Esophagus squamous epithelium (tissue), 5 donors: Measurements from ENCODE around the gene FOXB1. TPM values are rescaled to one million over a fixed set of nuclear protein-coding genes. Genes with fewer than 3 reads are reported as not detected.

Source experiments
- DNase-seq: peaks from one replicate; lab custom pipeline; 2025; lab: John Stamatoyannopoulos, UW
- H3K27ac ChIP-seq, 4 donors: fragments of 200-600 bp; sonication (generic); one replicate each; pipeline ENCODE4 v1.5.1; 2016 to 2019; ENCODE audit warnings: mild to moderate bottlenecking in 1 of 4
- H3K27me3 ChIP-seq, 4 donors: fragments of 200-600 bp; sonication (generic); 1 replicate in 3 of 4; 2 replicates in 1 of 4; pipeline versions ENCODE4 v1.5.1 to v1.6.0; 2017 to 2021; ENCODE audit warnings: antibody characterized with exemption in 1 of 4
- H3K36me3 ChIP-seq, 3 donors: fragments of 200-600 bp; sonication (generic); one replicate each; pipeline ENCODE4 v1.5.1; 2016 to 2019
- H3K4me1 ChIP-seq, 3 donors: fragments of 200-600 bp; sonication (generic); one replicate each; pipeline ENCODE4 v1.5.1; 2017 to 2019
- H3K4me3 ChIP-seq, 4 donors: fragments of 200-600 bp; sonication (generic); 1 replicate in 3 of 4; 2 replicates in 1 of 4; pipeline ENCODE4 v1.5.1; 2016 to 2019; ENCODE audit warnings: mild to moderate bottlenecking in 2 of 4, moderate library complexity in 1 of 4
- H3K9me3 ChIP-seq, 3 donors: fragments of 200-600 bp; sonication (generic); one replicate each; pipeline ENCODE4 v1.5.1; 2016 to 2019
- CTCF ChIP-seq, 6 experiments: fragments of 450-650 bp in 4 of 6; fragments of 200-600 bp in 2 of 6; sonication (generic) in 2 of 6; IDR thresholded peaks; one replicate each; pipeline ENCODE4 v1.5.1; 2016 to 2019; ENCODE audit warnings: antibody characterized with exemption in 6 of 6, mild to moderate bottlenecking in 4 of 6, moderate library complexity in 4 of 6
- POLR2A ChIP-seq, 4 donors: fragments of 450-650 bp; IDR thresholded peaks; one replicate each; pipeline ENCODE4 v1.6.1; 2017; ENCODE audit warnings: antibody characterized with exemption in 4 of 4, mild to moderate bottlenecking in 4 of 4, moderate library complexity in 3 of 4
- WGBS, 2 donors: methylation state at CpG; one replicate each; pipeline ENCODE4 v1.1.5; 2018; 5-methylcytosine and 5-hydroxymethylcytosine counted together
- intact Hi-C: fragments of 100-400 bp; cut with DNase I; formaldehyde crosslinking; loops from one replicate; pipeline ENCODE4 v1.15.0; 2022
- total RNA-seq, 4 donors: library from RNA; depleted of rRNA; stranded (reverse); fragments of >200 nt; gene quantifications; one replicate each; pipeline ENCODE4 v1.1.0, GENCODE V29; 2016
- donor health status: DM: yes; HTN: yes; CAD: no.

FOXB1 gene
- total RNA-seq, 4 donors from 2014 or later: not detected

DNA sequence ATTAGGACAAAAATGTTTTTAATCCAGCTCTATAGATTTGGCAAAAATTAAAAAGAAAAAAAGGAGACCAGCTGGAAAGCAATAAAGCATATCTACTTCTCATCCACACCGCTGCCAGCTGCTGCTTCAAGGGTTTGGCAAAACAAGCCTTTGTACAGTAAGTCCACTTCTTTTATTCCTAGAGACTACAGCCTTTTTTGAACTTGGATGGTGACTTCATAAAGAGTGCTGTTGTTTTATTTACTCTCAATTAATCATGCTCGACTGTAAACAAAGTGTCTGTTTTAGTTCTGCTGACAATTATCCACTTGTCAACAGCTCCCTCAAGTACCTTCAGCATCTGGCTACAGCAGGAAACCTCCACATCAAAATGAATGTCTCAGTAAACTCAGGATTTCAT lies 12.3 kb upstream of the FOXB1 start:
- Histone ChIP-seq H3K36me3 (no peaks in the 10 kb centered on the region), H3K4me1 (peaks cover 1 to 15% (median 3%) of the 10 kb centered on the region in 3 donors), H3K4me3 (no peak overlapping the region), H3K9me3 (no peaks in the 10 kb centered on the region), H3K27me3 (peaks cover 6 to 98% (median 39%) of the 10 kb centered on the region in 4 donors), H3K27ac (no peak overlapping the region)
- DNase-seq: no peak
- no peak for TF ChIP-seq POLR2A (IDR thresholded peaks at IDR 0.05)
- TF ChIP-seq CTCF (IDR thresholded peaks at IDR 0.05): no peak
- 41 to 52% methylated on average over 2 of the region's 2 CpGs for WGBS, 2 donors
- intact Hi-C loops: no loop called here

DNA sequence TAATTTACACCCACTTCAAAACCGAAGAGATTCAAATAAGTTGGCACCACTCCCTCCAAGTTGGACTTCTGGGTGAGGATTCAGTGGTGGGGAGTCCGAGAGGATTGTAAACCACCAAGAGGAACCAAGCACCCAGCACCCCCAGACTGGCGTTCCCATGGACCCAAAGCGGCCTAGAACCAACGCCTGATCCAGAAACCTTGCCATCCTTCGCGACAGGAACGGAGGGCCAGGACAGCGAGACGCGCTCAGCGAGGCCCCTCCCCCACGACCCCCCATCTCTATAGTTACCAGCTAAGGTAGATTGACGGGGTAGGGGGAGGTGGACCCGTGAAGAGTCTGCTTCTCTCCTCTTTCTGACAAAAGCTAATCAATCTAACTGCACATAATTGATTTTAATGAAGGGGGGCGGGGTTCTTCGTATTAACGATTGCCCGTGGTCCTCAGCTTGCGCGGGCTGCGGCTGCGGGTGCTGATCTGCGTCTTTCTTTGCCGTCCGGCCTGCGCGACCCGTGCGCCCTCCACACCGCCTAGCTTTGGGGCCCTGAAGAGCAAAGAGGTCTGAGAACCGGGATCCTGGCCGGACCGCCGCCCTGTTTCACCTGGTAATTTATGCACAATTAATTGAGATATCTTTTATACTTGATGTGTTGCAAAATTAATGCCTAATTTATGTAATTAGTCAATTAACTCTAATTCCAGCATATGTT lies 10.9 kb upstream of the FOXB1 start:
- Histone ChIP-seq H3K27me3 (peaks cover 14 to 98% (median 49%) of the 10 kb centered on the region in 4 donors), H3K27ac (no peak overlapping the region), H3K4me1 (peaks cover 5 to 22% (median 8%) of the 10 kb centered on the region in 3 donors), H3K4me3 (no peak overlapping the region), H3K9me3 (no peaks in the 10 kb centered on the region), H3K36me3 (no peaks in the 10 kb centered on the region)
- no peak for DNase-seq
- WGBS, 2 donors: 43 to 48% methylated on average over 27 to 35 of the region's 35 CpGs
- intact Hi-C loops: no loop called here
- TF ChIP-seq CTCF (IDR thresholded peaks at IDR 0.05) (no peak), POLR2A (IDR thresholded peaks at IDR 0.05) (no peak)

DNA sequence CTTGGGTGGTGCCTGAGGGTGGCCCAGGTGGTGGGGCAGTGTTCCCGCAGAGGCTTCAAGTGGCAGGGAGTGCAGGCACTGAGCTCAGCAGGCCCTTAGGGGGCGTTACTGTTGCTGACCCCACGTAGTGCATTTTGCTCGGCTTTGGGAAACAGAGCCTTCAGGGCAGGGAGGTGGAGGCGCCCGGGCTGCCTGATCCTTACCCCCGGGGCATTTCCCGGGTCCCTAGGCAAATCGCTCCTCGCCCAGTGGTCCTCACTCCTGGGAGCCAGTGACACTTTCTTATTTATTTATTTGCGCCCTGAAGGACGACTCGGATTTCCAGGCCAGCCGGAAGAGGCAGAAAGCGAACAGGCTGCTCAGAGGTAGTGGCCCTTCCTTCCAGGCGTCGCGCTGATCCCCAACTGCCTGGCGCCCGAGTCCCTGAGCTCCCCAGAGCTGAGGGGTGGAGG lies 10.1 kb upstream of the FOXB1 start:
- 4 to 17% methylated on average over 6 to 13 of the region's 20 CpGs for WGBS, 2 donors

DNA sequence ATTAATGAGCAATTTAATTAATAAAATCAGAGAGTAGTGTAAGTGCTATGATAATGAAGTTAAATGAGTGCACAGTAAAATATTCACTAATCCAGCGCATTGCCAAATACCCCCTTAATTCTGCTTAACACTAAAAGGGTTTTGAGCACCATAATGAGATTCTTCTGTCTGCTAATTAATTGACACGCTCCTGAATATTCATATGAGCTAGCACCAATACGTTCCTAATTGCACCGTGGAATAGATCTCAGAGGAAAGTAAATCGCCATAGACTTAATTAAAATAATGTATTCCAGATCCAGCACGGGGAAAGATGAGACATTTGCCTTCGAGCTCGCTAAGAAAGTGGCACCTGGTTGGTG lies 9.6 kb upstream of the FOXB1 start:
- H3K4me1 ChIP-seq: peaks cover 5 to 22% (median 8%) of the 10 kb centered on the region in 3 donors
- H3K9me3 ChIP-seq: no peaks in the 10 kb centered on the region
- 7 to 16% methylated on average over 7 to 8 of the region's 8 CpGs for WGBS, 2 donors
- no peak overlapping the region for H3K27ac ChIP-seq
- H3K27me3 ChIP-seq: peaks cover 15 to 99% (median 58%) of the 10 kb centered on the region in 4 donors
- no peaks in the 10 kb centered on the region for H3K36me3 ChIP-seq
- TF ChIP-seq CTCF (IDR thresholded peaks at IDR 0.05) (no peak), POLR2A (IDR thresholded peaks at IDR 0.05) (no peak)
- H3K4me3 ChIP-seq: no peak overlapping the region
- intact Hi-C loops: no loop called here
- DNase-seq: no peak

More for the DNA sequence above, 10.1 kb upstream of the FOXB1 start:
- no peak for DNase-seq
- Histone ChIP-seq H3K9me3 (no peaks in the 10 kb centered on the region), H3K36me3 (no peaks in the 10 kb centered on the region), H3K27me3 (peaks cover 15 to 98% (median 53%) of the 10 kb centered on the region in 4 donors), H3K4me1 (peaks cover 5 to 22% (median 8%) of the 10 kb centered on the region in 3 donors), H3K27ac (no peak overlapping the region), H3K4me3 (no peak overlapping the region)
- intact Hi-C loops: no loop called here
- TF ChIP-seq CTCF (IDR thresholded peaks at IDR 0.05): no peak
- no peak for TF ChIP-seq POLR2A (IDR thresholded peaks at IDR 0.05)

GRCh38 chr15:59994888-59995557 lies 9.1 kb upstream of the FOXB1 start:
- no peaks in the 10 kb centered on the region for H3K36me3 ChIP-seq
- no peak overlapping the region for H3K4me3 ChIP-seq
- H3K9me3 ChIP-seq: no peaks in the 10 kb centered on the region
- DNase-seq: no peak
- H3K4me1 ChIP-seq: peaks cover 5 to 22% (median 8%) of the 10 kb centered on the region in 3 donors
- 3 to 12% methylated on average over 9 to 15 of the region's 41 CpGs for WGBS, 2 donors
- H3K27ac ChIP-seq: no peak overlapping the region
- TF ChIP-seq POLR2A (IDR thresholded peaks at IDR 0.05): no peak
- no peak for TF ChIP-seq CTCF (IDR thresholded peaks at IDR 0.05)
- peaks cover 20 to 100% (median 63%) of the 10 kb centered on the region in 4 donors for H3K27me3 ChIP-seq
- intact Hi-C loops: no loop called here
